DMS53 treated with DMSO at 0.1 percent for 48 hours (cell line): ENCODE data around the gene TMEM203.

Experiments used
- DNase-seq: peaks from one replicate; lab custom pipeline; 2025; ENCODE audit not compliant: unreplicated experiment; lab: John Stamatoyannopoulos, UW

Gene TMEM203

GRCh38 chr9:137167747-137168572, 37.5 kb downstream of the TMEM203 start:
- peak; percentile 67 for DNase-seq

- DNase-seq, result no peak
Observed at GRCh38 chr9:137167277-137167746, 38.1 kb downstream of the TMEM203 start.

GRCh38 chr9:137166380-137167229, 38.8 kb downstream of the TMEM203 start:
- DNase-seq, result no peak

GRCh38 chr9:137165250-137165836, 40.1 kb downstream of the TMEM203 start:
- DNase-seq, result no peak

GRCh38 chr9:137164370-137165249, 40.8 kb downstream of the TMEM203 start:
- DNase-seq, result no peak

- no peak for DNase-seq
Observed at GRCh38 chr9:137163805-137164204, 41.6 kb downstream of the TMEM203 start.

- DNase-seq, result no peak
Observed at GRCh38 chr9:137163365-137163715, 42.1 kb downstream of the TMEM203 start.

- DNase-seq, result peak; percentile 70
Observed at GRCh38 chr9:137162505-137163364, 42.7 kb downstream of the TMEM203 start.

- peak; percentile 66 for DNase-seq
Observed at GRCh38 chr9:137161558-137162486, 43.6 kb downstream of the TMEM203 start.

- peak; percentile 73 for DNase-seq
Observed at GRCh38 chr9:137160716-137161557, 44.5 kb downstream of the TMEM203 start.

- DNase-seq, result no peak
Observed at GRCh38 chr9:137160054-137160425, 45.4 kb downstream of the TMEM203 start.

GRCh38 chr9:137159105-137160053, 46.1 kb downstream of the TMEM203 start:
- DNase-seq, result no peak

GRCh38 chr9:137158625-137159024, 46.8 kb downstream of the TMEM203 start:
- DNase-seq, result peak; percentile 24

- DNase-seq, result no peak
Observed at GRCh38 chr9:137157618-137158415, 47.6 kb downstream of the TMEM203 start.

GRCh38 chr9:137156567-137157375, 48.7 kb downstream of the TMEM203 start:
- no peak for DNase-seq
